Fibroblast of pulmonary artery (primary cell): ENCODE data around the gene ARPC5L.

Experiments used
- DNase-seq: peaks from one replicate; pipeline ENCODE4 v3.0.0-alpha.2; 2010; ENCODE audit warnings: low read depth
- H3K4me3 ChIP-seq: replicated peaks from 2 replicates; pipeline ENCODE4 v1.5.1; 2011; ENCODE audit warnings: low read depth, mild to moderate bottlenecking, control low read depth, low read length, moderate library complexity
- CTCF ChIP-seq: IDR thresholded peaks from 2 replicates; pipeline ENCODE4 v1.5.1; 2011; ENCODE audit warnings: mild to moderate bottlenecking, control low read depth, low read length, inconsistent platforms; ENCODE audit errors: missing control alignments

ARPC5L gene

GRCh38 chr9:124869986-124870560 is 8.1 kb downstream of the ARPC5L start:
- TF ChIP-seq CTCF: no peak
- peak overlapping the region; percentile 94 for H3K4me3 ChIP-seq
- DNase-seq: peak; percentile 48

- no peak for TF ChIP-seq CTCF
- DNase-seq: no peak
- peak overlapping the region; percentile 94 for H3K4me3 ChIP-seq
Observed at GRCh38 chr9:124870723-124871122, 8.8 kb downstream of the ARPC5L start.

- no peak for TF ChIP-seq CTCF
- peak overlapping the region; percentile 94 for H3K4me3 ChIP-seq
- DNase-seq: no peak
Observed at GRCh38 chr9:124871156-124871561, 9.2 kb downstream of the ARPC5L start.

- TF ChIP-seq CTCF: no peak
- no peak for DNase-seq
- H3K4me3 ChIP-seq: no peak overlapping the region
Observed at GRCh38 chr9:124873664-124874063, 11.7 kb downstream of the ARPC5L start.

GRCh38 chr9:124875501-124875900 is 13.6 kb downstream of the ARPC5L start:
- DNase-seq: no peak
- no peak for TF ChIP-seq CTCF

GRCh38 chr9:124877021-124877782 is 15.3 kb downstream of the ARPC5L start:
- TF ChIP-seq CTCF: no peak
- DNase-seq: no peak
- no peak overlapping the region for H3K4me3 ChIP-seq

More at GRCh38 chr9:124875501-124875900, 13.6 kb downstream of the ARPC5L start:
- H3K4me3 ChIP-seq: no peak overlapping the region

- no peak overlapping the region for H3K4me3 ChIP-seq
- DNase-seq: no peak
- no peak for TF ChIP-seq CTCF
Observed at GRCh38 chr9:124878021-124878420, 16.1 kb downstream of the ARPC5L start.
